Thoracic aorta (tissue), 2 donors: Measurements from ENCODE around the gene DNA2. TPM values are rescaled to one million over a fixed set of nuclear protein-coding genes. Genes with fewer than 3 reads are reported as not detected.

Source experiments
- ATAC-seq: fragments of 150-250 bp; one replicate; pipeline ENCODE4 v1.8.0; 2017; ENCODE audit warnings: low read depth; ENCODE audit not compliant: insufficient number of reproducible peaks, low FRiP score
- DNase-seq: peaks from one replicate; pipeline ENCODE4 v3.0.0-alpha.2; 2020; ENCODE audit warnings: low spot score
- H3K27ac ChIP-seq, 2 donors: fragments of 200-600 bp; sonication (generic); 1 replicate in 1 of 2; 2 replicates in 1 of 2; pipeline ENCODE4 v1.5.1; 2016; ENCODE audit warnings: mild to moderate bottlenecking in 2 of 2, moderate library complexity in 2 of 2
- H3K27me3 ChIP-seq: fragments of 200-600 bp; sonication (generic); replicated peaks from 2 replicates; pipeline ENCODE4 v1.6.0; 2016; ENCODE audit warnings: mild to moderate bottlenecking; ENCODE audit not compliant: insufficient read depth
- H3K36me3 ChIP-seq: fragments of 200-600 bp; sonication (generic); one replicate; pipeline ENCODE4 v1.5.1; 2016
- H3K4me1 ChIP-seq, 2 donors: fragments of 200-600 bp; sonication (generic); 1 replicate in 1 of 2; 2 replicates in 1 of 2; pipeline versions ENCODE4 v1.5.1 to v1.6.0; 2016; ENCODE audit warnings: low read depth in 2 of 2, mild to moderate bottlenecking in 1 of 2; ENCODE audit not compliant: control insufficient read depth in 1 of 2
- H3K4me3 ChIP-seq: fragments of 200-600 bp; sonication (generic); 2 replicates; pipeline ENCODE4 v1.5.1; 2016; ENCODE audit warnings: mild to moderate bottlenecking
- H3K9me3 ChIP-seq: fragments of 200-600 bp; sonication (generic); 2 replicates; pipeline ENCODE4 v1.5.1; 2016
- total RNA-seq, 2 donors: library from RNA; depleted of rRNA; stranded (reverse); fragments of >200 nt; gene quantifications; one replicate each; pipeline versions ENCODE4 v1.1.0 to v1.2.3, GENCODE V29; 2016
- TF ChIP-seq, protein P1 (sequence below): fragments of 200-600 bp; sonication (generic); IDR thresholded peaks from one replicate; pipeline ENCODE4 v1.5.1; 2019; ENCODE audit warnings: antibody characterized with exemption

Gene DNA2
- total RNA-seq, 2 donors from 2014 or later = 1.6 to 5.1 TPM

- H3K9me3 ChIP-seq = no peaks in the 10 kb centered on the region
- no peak for ATAC-seq
- H3K36me3 ChIP-seq = peaks cover 17% of the 10 kb centered on the region
- no peaks in the 10 kb centered on the region for H3K4me1 ChIP-seq
- H3K27ac ChIP-seq = no peak overlapping the region
- DNase-seq = no peak
- H3K4me3 ChIP-seq = no peak overlapping the region
- TF ChIP-seq, protein P1, sequence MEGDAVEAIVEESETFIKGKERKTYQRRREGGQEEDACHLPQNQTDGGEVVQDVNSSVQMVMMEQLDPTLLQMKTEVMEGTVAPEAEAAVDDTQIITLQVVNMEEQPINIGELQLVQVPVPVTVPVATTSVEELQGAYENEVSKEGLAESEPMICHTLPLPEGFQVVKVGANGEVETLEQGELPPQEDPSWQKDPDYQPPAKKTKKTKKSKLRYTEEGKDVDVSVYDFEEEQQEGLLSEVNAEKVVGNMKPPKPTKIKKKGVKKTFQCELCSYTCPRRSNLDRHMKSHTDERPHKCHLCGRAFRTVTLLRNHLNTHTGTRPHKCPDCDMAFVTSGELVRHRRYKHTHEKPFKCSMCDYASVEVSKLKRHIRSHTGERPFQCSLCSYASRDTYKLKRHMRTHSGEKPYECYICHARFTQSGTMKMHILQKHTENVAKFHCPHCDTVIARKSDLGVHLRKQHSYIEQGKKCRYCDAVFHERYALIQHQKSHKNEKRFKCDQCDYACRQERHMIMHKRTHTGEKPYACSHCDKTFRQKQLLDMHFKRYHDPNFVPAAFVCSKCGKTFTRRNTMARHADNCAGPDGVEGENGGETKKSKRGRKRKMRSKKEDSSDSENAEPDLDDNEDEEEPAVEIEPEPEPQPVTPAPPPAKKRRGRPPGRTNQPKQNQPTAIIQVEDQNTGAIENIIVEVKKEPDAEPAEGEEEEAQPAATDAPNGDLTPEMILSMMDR = no peak
- no peaks in the 10 kb centered on the region for H3K27me3 ChIP-seq
Measured at GRCh38 chr10:68364101-68364886, 107.5 kb downstream of the DNA2 start.

Other genes with a start within 250 kb of the DNA2 start
- not detected for gene ATOH7, start 239.9 kb downstream of the DNA2 start, total RNA-seq
- gene HNRNPH3, start 139.9 kb downstream of the DNA2 start, total RNA-seq = 10 to 100 TPM; 47.1 to 68.7 TPM
- 1 to 10 TPM; 8.0 to 9.5 TPM for gene PBLD, start 139.0 kb downstream of the DNA2 start, total RNA-seq
- 10 to 100 TPM; 27.5 to 44.0 TPM for gene RUFY2, start 64.7 kb downstream of the DNA2 start, total RNA-seq
- gene SLC25A16, start 55.5 kb upstream of the DNA2 start, total RNA-seq = 10 to 100 TPM; 16.9 to 26.2 TPM
- gene TET1, start 88.4 kb upstream of the DNA2 start, total RNA-seq = 1 to 10 TPM; 2.4 to 4.0 TPM
- gene CCAR1, start 249.3 kb upstream of the DNA2 start, total RNA-seq = 10 to 100 TPM; 48.6 to 86.9 TPM